Neural cell (in vitro differentiated cells): Measurements from ENCODE around the gene NHS. TPM values are rescaled to one million over a fixed set of nuclear protein-coding genes. Genes with fewer than 3 reads are reported as not detected.

Experiments used
- H2AFZ ChIP-seq: fragments of 200-600, 300-800 bp; sonication (generic), shearing (Covaris generic); 2 replicates; pipeline ENCODE4 v1.6.0; 2014; ENCODE audit warnings: low read depth, mild to moderate bottlenecking, antibody characterized with exemption, low read length, moderate library complexity
- H3F3A ChIP-seq: fragments of 200-600 bp; shearing (Covaris generic); 2 replicates; pipeline ENCODE4 v1.6.1; 2016; ENCODE audit warnings: mild to moderate bottlenecking, moderate library complexity, mixed read lengths, antibody characterized with exemption, low read length; ENCODE audit not compliant: insufficient read depth, poor library complexity, severe bottlenecking
- H3K27ac ChIP-seq: fragments of 200-600, 300-800 bp; sonication (generic), shearing (Covaris generic); 2 replicates; pipeline ENCODE4 v1.5.1; 2014; ENCODE audit warnings: mild to moderate bottlenecking, low read length, moderate library complexity
- H3K27me3 ChIP-seq: fragments of 300-800, 200-600 bp; sonication (generic), shearing (Covaris generic); 2 replicates; pipeline ENCODE4 v1.6.0; 2014; ENCODE audit warnings: mild to moderate bottlenecking, low read depth, low read length, moderate library complexity; ENCODE audit not compliant: insufficient read depth
- H3K36me3 ChIP-seq: fragments of 300-800, 200-600 bp; sonication (generic), shearing (Covaris generic); 2 replicates; pipeline ENCODE4 v1.5.1; 2014; ENCODE audit warnings: mild to moderate bottlenecking, antibody characterized with exemption, low read length, moderate library complexity; ENCODE audit not compliant: insufficient read depth
- H3K4me2 ChIP-seq: fragments of 300-800, 200-600 bp; sonication (generic), shearing (Covaris generic); 2 replicates; pipeline ENCODE4 v1.6.0; 2014; ENCODE audit warnings: mild to moderate bottlenecking, low read length
- H3K4me3 ChIP-seq: fragments of 300-800, 200-600 bp; sonication (generic), shearing (Covaris generic); 2 replicates; pipeline ENCODE4 v1.5.1; 2014; ENCODE audit warnings: mild to moderate bottlenecking, low read length, moderate library complexity
- H3K79me2 ChIP-seq: fragments of 200-600 bp; shearing (Covaris generic); replicated peaks from 2 replicates; pipeline ENCODE4 v1.6.0; 2014; ENCODE audit warnings: mild to moderate bottlenecking, low read length, moderate library complexity; ENCODE audit not compliant: insufficient read depth
- H3K9ac ChIP-seq: fragments of 300-800, 200-600 bp; sonication (generic), shearing (Covaris generic); 2 replicates; pipeline ENCODE4 v1.6.1; 2016; ENCODE audit warnings: mild to moderate bottlenecking, low read length, mixed read lengths
- H3K9me2 ChIP-seq: fragments of 200-600 bp; shearing (Covaris generic); 2 replicates; pipeline ENCODE4 v1.6.1; 2016; ENCODE audit warnings: mild to moderate bottlenecking, low read length, mixed read lengths; ENCODE audit not compliant: insufficient read depth
- H3K9me3 ChIP-seq: fragments of 200-600, 300-800 bp; sonication (generic), shearing (Covaris generic); 2 replicates; pipeline ENCODE4 v1.6.1; 2016; ENCODE audit warnings: mild to moderate bottlenecking, mixed run types, low read length, moderate library complexity, mixed read lengths
- H4K20me1 ChIP-seq: fragments of 200-600 bp; shearing (Covaris generic); 2 replicates; pipeline ENCODE4 v1.6.1; 2016; ENCODE audit warnings: mild to moderate bottlenecking, mixed run types; ENCODE audit not compliant: insufficient read depth
- EP300 ChIP-seq: fragments of 450-650 bp; conservative IDR thresholded peaks from 2 replicates; pipeline ENCODE4 v1.6.1; 2014; ENCODE audit warnings: antibody characterized with exemption, mild to moderate bottlenecking, moderate library complexity; ENCODE audit not compliant: poor library complexity, severe bottlenecking
- EZH2 ChIP-seq: fragments of 200-600, 300-800 bp; shearing (Covaris generic), sonication (generic); IDR thresholded peaks from 2 replicates; pipeline ENCODE4 v1.6.1; 2014; ENCODE audit warnings: antibody characterized with exemption, low read length, borderline replicate concordance, mild to moderate bottlenecking; ENCODE audit not compliant: insufficient read depth, poor library complexity, severe bottlenecking
- MXI1 ChIP-seq: fragments of 450-650 bp; conservative IDR thresholded peaks from 2 replicates; pipeline ENCODE4 v1.6.1; 2014; ENCODE audit warnings: antibody characterized with exemption, mild to moderate bottlenecking; ENCODE audit not compliant: poor library complexity, severe bottlenecking
- POLR2AphosphoS5 ChIP-seq: IDR thresholded peaks from 2 replicates; pipeline ENCODE4 v1.6.1; 2012
- RAD21 ChIP-seq: fragments of 450-650 bp; conservative IDR thresholded peaks from 2 replicates; pipeline ENCODE4 v1.6.1; 2014; ENCODE audit warnings: antibody characterized with exemption, mild to moderate bottlenecking, moderate library complexity
- SMC3 ChIP-seq: fragments of 450-650 bp; conservative IDR thresholded peaks from 2 replicates; pipeline ENCODE4 v1.6.1; 2014; ENCODE audit warnings: antibody characterized with exemption, mild to moderate bottlenecking, moderate library complexity; ENCODE audit not compliant: poor library complexity
- TAF1 ChIP-seq: IDR thresholded peaks from 2 replicates; pipeline ENCODE4 v1.6.1; 2012; ENCODE audit warnings: low read depth
- polyA plus RNA-seq: library from polyadenylated mRNA; depleted of rRNA; stranded (reverse); fragments of >200 nt; gene quantifications from 2 replicates; pipeline ENCODE4 v1.2.3, GENCODE V29; 2014
- TF ChIP-seq, protein P1 (sequence below): fragments of 450-650 bp; IDR thresholded peaks from 2 replicates; pipeline ENCODE4 v1.5.1; 2014; ENCODE audit warnings: antibody characterized with exemption, mild to moderate bottlenecking, moderate library complexity; ENCODE audit not compliant: poor library complexity, severe bottlenecking
- TF ChIP-seq, protein P2 (sequence below): IDR thresholded peaks from 2 replicates; pipeline ENCODE4 v1.6.1; 2012; ENCODE audit warnings: borderline replicate concordance

NHS gene
- polyA plus RNA-seq, 1 donor from 2014 or later, result 1.9 TPM

DNA sequence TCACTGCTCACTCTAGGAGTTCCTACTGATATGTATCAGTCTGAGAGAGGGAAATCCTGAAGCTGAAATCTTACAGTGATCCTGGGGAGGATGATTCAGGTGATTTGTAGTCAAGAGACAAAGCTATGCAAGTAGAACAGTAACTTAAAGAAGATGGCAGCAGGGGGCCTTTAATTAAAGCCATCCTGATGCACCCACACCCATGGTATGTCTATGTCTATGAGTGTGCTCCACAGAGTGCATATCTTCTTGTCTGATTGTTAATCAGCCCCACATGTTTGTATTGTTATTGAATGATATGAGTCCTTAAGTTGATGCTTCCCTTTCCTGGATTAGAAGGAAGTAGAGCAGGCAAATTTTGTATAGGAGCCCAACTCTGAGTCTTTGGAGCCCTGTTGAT, 78.8 kb downstream of the NHS start:
- Histone ChIP-seq H3K27ac (no peak overlapping the region), H3K4me2 (no peak overlapping the region), H3K27me3 (no peaks in the 10 kb centered on the region), H3K79me2 (no peaks in the 10 kb centered on the region), H3K9me3 (no peaks in the 10 kb centered on the region), H3K4me3 (no peak overlapping the region), H3F3A (no peaks in the 10 kb centered on the region), H4K20me1 (no peaks in the 10 kb centered on the region), H2AFZ (no peak overlapping the region), H3K36me3 (no peaks in the 10 kb centered on the region), H3K9ac (no peak overlapping the region), H3K9me2 (no peaks in the 10 kb centered on the region)
- TF ChIP-seq RAD21 (no peak), SMC3 (no peak), EZH2 (no peak), MXI1 (no peak), EP300 (no peak)

GRCh38 chrX:17456526-17456925, 81.5 kb downstream of the NHS start:
- Histone ChIP-seq H3K9me2 (no peaks in the 10 kb centered on the region), H3K27me3 (no peaks in the 10 kb centered on the region), H4K20me1 (no peaks in the 10 kb centered on the region), H3K36me3 (no peaks in the 10 kb centered on the region), H3F3A (no peaks in the 10 kb centered on the region), H2AFZ (no peak overlapping the region), H3K9ac (no peak overlapping the region), H3K4me3 (no peak overlapping the region), H3K4me2 (no peak overlapping the region), H3K27ac (no peak overlapping the region), H3K9me3 (no peaks in the 10 kb centered on the region), H3K79me2 (no peaks in the 10 kb centered on the region)
- TF ChIP-seq SMC3, result no peak
- TF ChIP-seq, protein P1, sequence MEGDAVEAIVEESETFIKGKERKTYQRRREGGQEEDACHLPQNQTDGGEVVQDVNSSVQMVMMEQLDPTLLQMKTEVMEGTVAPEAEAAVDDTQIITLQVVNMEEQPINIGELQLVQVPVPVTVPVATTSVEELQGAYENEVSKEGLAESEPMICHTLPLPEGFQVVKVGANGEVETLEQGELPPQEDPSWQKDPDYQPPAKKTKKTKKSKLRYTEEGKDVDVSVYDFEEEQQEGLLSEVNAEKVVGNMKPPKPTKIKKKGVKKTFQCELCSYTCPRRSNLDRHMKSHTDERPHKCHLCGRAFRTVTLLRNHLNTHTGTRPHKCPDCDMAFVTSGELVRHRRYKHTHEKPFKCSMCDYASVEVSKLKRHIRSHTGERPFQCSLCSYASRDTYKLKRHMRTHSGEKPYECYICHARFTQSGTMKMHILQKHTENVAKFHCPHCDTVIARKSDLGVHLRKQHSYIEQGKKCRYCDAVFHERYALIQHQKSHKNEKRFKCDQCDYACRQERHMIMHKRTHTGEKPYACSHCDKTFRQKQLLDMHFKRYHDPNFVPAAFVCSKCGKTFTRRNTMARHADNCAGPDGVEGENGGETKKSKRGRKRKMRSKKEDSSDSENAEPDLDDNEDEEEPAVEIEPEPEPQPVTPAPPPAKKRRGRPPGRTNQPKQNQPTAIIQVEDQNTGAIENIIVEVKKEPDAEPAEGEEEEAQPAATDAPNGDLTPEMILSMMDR, result no peak
- TF ChIP-seq EP300, result no peak
- TF ChIP-seq POLR2AphosphoS5, result no peak
- TF ChIP-seq TAF1, result no peak
- no peak for TF ChIP-seq MXI1
- TF ChIP-seq, protein P2, sequence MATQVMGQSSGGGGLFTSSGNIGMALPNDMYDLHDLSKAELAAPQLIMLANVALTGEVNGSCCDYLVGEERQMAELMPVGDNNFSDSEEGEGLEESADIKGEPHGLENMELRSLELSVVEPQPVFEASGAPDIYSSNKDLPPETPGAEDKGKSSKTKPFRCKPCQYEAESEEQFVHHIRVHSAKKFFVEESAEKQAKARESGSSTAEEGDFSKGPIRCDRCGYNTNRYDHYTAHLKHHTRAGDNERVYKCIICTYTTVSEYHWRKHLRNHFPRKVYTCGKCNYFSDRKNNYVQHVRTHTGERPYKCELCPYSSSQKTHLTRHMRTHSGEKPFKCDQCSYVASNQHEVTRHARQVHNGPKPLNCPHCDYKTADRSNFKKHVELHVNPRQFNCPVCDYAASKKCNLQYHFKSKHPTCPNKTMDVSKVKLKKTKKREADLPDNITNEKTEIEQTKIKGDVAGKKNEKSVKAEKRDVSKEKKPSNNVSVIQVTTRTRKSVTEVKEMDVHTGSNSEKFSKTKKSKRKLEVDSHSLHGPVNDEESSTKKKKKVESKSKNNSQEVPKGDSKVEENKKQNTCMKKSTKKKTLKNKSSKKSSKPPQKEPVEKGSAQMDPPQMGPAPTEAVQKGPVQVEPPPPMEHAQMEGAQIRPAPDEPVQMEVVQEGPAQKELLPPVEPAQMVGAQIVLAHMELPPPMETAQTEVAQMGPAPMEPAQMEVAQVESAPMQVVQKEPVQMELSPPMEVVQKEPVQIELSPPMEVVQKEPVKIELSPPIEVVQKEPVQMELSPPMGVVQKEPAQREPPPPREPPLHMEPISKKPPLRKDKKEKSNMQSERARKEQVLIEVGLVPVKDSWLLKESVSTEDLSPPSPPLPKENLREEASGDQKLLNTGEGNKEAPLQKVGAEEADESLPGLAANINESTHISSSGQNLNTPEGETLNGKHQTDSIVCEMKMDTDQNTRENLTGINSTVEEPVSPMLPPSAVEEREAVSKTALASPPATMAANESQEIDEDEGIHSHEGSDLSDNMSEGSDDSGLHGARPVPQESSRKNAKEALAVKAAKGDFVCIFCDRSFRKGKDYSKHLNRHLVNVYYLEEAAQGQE, result no peak
- TF ChIP-seq RAD21, result no peak
- no peak for TF ChIP-seq EZH2
